GM12801 (cell line): ENCODE data around the gene DYNLT1.

ENCODE experiments used
- CTCF ChIP-seq: IDR thresholded peaks from one replicate; pipeline ENCODE4 v1.5.1; 2011; ENCODE audit warnings: control low read depth; ENCODE audit not compliant: insufficient read length; ENCODE audit errors: extremely low read depth

The DYNLT1 gene

DNA sequence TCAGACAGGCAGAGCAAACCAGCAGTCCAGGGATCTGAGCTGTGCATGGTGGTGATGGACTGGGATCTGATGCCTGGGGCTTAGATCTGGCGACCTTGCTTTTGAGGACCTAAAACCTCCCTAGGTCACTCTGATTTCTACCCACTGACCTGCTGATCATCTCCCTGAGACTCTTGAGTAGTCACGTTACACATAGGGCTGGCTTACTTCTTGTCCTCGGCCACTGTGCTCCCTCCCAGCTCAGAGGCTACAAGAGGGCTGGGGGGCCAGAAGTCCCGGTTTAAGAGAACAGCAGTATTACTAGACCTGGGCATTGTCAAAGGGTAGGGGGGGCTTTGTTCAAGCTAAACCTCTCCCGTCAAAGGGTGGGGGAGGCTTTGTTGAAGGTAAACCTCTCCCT, 5.5 kb downstream of the DYNLT1 start:
- TF ChIP-seq CTCF, result no peak

- no peak for TF ChIP-seq CTCF
Measured at GRCh38 chr6:158638324-158638854, 6.2 kb downstream of the DYNLT1 start.

- TF ChIP-seq CTCF, result no peak
Measured at GRCh38 chr6:158636778-158637177, 7.8 kb downstream of the DYNLT1 start.

- TF ChIP-seq CTCF, result no peak
Measured at GRCh38 chr6:158635427-158636073, 9.0 kb downstream of the DYNLT1 start.

- TF ChIP-seq CTCF, result no peak
Measured at GRCh38 chr6:158634695-158635426, 9.7 kb downstream of the DYNLT1 start.

GRCh38 chr6:158633127-158633526, 11.4 kb downstream of the DYNLT1 start:
- TF ChIP-seq CTCF, result no peak

- no peak for TF ChIP-seq CTCF
Measured at GRCh38 chr6:158631678-158632537, 12.6 kb downstream of the DYNLT1 start.
